Activated CD4-positive, alpha-beta T cell treated with anti-CD3 and anti-CD28 coated beads for 24 hours (primary cell): ENCODE measurements around the gene RBP2.

Experiments used
- DNase-seq, 2 donors: peaks; one replicate each; pipeline ENCODE4 v3.0.0-alpha.2; 2020; ENCODE audit warnings: low read depth in 2 of 2

RBP2 gene

DNA sequence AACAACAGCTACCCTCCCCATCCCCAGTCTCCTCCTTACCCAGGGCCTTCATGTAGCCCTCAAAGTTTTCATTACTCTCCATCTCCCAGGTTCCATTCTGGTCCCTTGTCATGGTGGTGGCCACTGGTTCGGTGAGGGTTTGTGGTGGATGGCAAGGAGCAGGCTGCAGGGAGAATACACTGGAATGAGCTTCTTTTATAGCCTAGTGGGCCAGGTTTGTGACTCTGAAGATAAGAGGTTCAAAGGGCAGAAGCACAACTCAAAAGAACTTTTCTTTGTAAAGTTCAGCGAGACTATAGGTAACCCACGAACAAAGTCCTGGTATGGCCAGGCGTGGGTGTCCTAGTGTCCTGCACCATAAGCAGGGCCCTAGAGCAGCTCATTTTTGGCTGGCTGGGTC lies at the start of gene RBP2:
RBP2 (minus strand) TSS at position 169 of the 400 bp plus-strand sequence; CDS start at position 112, 57 bp downstream.
- DNase-seq: no peak

GRCh38 chr3:139524841-139525636 lies 48.7 kb upstream of the RBP2 start:
- no peak for DNase-seq

GRCh38 chr3:139523718-139524117 lies 47.4 kb upstream of the RBP2 start:
- no peak for DNase-seq

- no peak for DNase-seq
These were observed 46.9 kb upstream of the RBP2 start for GRCh38 chr3:139523166-139523565.

GRCh38 chr3:139522421-139522820 lies 46.1 kb upstream of the RBP2 start:
- DNase-seq: no peak

- DNase-seq: no peak
These were observed 45.5 kb upstream of the RBP2 start for GRCh38 chr3:139521816-139522215.

- DNase-seq: no peak
These were observed 44.8 kb upstream of the RBP2 start for GRCh38 chr3:139521144-139521543.

GRCh38 chr3:139519998-139520737 lies 43.9 kb upstream of the RBP2 start:
- no peak for DNase-seq

DNA sequence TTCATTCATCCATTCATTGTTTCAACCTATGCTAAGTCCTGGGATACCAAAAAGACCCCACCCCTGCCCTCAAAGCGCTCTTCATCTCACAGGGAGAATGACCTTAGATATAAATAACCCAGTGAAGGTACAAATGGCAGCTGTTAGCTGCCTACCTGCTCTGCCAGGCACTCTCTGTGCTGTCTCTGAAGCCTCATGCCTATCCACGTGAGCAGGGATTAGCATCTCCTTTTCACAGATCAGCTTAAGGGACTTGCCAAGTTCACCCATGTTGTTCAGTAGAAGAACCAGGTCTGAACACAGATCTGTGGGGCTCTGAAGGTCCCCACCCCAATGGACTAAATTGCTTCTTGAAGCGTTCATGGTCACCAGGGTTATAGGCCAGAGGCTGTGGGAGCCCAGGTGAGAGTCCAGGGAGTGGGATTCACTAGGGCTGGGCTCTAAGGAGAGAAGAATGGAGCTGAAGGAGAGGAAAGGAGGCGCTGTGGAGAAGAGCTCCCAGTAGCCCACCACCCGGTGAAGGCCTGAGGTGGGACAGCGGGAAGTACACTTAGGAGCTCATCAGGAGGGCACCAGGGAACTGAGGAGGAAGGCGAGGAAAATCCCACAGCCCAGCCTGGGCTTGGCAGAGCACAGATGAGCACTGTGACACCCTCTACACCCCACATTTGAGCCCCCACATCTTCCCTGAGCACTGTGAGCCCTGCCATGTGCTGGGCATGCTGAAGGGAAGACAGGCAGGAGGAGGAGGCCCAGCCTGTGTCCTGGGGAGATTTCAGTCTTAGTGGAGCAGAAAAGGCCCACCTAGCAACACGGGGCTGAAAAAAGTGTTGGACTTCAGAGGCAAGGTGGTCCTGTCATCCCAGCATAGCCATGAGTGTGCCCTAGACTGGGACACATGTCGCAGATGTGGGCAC lies 42.9 kb upstream of the RBP2 start:
- DNase-seq: no peak

GRCh38 chr3:139518306-139518705 lies 42.0 kb upstream of the RBP2 start:
- no peak for DNase-seq

- DNase-seq: no peak
These were observed 41.2 kb upstream of the RBP2 start for GRCh38 chr3:139517321-139518065.

DNA sequence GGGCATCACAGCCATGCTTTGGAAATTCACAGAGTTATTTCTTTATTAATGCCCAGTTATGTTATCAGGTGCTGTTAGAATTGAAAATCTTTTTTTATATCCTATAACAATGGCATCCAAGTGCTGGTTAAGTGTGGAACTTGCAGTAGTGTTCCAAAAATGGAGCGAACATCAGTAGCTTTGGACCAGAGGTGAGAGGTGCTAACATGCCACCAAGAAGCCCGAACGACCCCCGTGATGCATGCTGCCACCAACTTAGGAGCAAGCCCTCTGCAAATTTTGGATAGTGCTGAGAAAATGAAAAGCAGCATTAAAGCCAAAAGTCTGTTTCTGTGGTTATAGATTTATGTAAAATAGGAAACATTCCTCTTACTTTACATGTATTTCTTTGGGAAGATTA lies 38.4 kb upstream of the RBP2 start:
- no peak for DNase-seq

GRCh38 chr3:139509631-139510030 lies 33.3 kb upstream of the RBP2 start:
- DNase-seq: no peak

- no peak for DNase-seq
These were observed 30.4 kb upstream of the RBP2 start for GRCh38 chr3:139506766-139507165.

- no peak for DNase-seq
These were observed 29.6 kb upstream of the RBP2 start for GRCh38 chr3:139505829-139506386.

GRCh38 chr3:139499536-139499935 lies 23.2 kb upstream of the RBP2 start:
- no peak for DNase-seq

DNA sequence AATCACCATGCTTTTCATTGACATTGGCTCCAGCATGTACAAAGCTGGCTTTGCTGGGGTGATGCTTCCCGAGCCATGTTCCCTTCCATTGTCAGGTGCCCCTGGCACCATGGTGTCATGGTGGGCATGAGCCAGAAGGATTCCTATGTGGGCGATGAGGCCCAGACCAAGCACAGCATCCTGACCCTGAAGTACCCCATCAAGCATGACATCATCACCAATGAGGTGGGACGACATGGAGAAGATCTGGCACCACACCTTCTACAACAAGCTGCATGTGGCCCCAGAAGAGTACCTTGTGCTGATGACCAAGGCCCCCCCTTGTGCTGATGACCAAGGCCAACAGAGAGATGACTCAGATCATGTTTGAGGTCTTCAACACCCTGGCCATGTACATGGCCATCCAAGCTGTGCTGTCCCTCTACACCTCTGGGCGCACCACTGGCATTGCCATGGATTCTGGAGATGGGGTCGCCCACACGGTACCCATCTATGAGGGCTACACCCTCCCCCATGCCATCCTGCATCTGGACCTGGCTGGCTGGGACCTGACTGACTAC lies 17.6 kb upstream of the RBP2 start:
- no peak for DNase-seq

DNA sequence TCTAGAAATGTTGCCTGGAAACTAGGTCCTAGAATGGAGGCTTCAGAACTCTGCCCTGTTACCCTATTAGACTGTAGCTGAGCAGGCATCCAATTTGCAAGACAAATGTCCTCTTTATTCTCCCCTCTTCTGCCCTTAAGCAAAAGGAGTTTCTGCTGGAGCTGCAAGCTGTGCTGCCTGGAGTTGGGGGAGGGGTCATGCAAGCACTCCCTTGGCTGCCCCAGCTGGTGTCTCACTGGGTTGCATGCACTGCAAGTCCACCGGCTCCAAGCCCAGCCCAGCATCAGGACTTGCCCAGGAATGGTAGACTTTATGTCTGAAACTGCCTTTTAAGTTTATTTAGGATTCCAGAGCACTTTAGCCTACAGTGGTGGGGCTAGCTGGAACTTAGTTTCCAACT lies 15.7 kb upstream of the RBP2 start:
- DNase-seq: no peak

GRCh38 chr3:139491027-139491700 lies 14.8 kb upstream of the RBP2 start:
- no peak for DNase-seq

DNA sequence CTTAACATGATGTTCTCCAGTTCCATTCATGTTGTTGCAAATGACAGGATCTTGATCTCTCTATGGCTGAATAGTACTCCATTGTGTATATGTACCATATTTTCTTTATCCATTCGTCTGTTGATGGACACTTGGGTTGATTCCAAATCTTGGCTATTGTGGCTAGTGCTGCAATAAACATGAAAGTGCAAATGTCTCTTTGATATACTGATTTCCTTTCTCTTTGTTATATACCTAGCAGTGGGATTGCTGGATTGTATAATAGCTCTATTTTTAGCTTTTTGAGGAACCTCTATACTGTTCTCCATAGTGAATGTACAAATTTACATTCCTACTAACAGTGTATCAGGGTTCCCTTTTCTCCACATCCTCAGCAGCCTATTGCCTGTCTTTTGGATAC lies 5.9 kb upstream of the RBP2 start:
- DNase-seq: no peak
